ENCODE measurements around the gene SNX13.

The SNX13 gene

DNA sequence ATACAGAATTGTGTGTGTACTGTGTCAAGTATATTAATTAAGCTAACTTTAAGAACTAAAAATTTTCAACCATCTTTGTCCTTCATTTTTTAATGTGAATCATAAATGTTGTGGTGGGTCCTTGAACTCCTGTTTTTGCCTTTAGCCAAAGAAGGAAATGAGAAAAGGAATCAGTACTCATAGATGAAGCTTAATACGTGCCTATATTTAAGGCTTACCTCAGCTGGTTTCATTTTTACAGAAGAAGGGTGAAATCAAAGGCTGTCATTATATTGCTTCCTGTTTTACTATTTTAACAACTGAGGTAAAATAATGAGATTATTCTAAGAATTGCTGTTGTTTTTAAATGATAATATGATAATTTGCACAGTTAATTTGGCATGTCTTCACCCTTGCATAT, 6.3 kb upstream of the SNX13 start:
- no peak for DNase-seq (ENCODE audit: low read depth in 4 of 4, low spot score in 1 of 4)

DNA sequence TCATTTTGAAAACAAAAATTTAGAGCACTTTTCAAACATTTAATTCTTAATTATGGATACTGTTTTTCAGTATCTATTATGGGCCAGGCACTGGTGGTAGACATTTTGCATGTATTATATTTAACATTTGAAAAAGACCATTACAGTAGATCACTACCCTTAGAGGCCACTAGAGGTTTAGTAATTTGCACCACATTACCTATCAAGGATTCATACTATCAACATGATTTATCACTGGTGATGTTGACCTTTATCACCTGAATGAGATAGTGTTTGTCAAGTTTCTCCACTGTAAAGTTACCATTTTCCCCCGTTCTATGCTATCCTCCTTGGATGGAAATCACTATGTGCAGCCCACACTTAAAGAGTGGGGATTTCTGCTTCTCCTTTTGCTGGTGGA, 4.4 kb upstream of the SNX13 start:
- no peak for DNase-seq (ENCODE audit: low read depth in 4 of 4, low spot score in 1 of 4)

DNA sequence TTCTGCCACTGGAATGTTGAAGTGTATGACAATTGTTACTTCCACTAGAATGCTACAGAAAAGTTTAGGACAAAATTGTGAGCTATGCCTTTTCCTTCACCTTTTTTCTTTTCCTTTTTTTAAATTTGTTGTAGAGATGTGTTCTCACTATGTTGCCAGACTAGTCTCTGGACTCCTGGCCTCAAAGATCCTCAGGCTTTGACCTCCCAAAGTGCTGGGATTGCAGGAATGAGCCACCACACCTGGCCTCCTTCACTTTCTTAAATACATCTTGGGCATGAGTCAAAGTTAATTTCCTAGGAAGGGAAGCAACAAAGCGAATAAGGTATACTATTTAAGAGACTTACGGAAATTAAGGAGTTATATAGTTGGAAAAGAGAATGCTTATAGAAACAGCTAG, 2.7 kb upstream of the SNX13 start:
- DNase-seq (ENCODE audit: low read depth in 4 of 4, low spot score in 1 of 4), result no peak

DNA sequence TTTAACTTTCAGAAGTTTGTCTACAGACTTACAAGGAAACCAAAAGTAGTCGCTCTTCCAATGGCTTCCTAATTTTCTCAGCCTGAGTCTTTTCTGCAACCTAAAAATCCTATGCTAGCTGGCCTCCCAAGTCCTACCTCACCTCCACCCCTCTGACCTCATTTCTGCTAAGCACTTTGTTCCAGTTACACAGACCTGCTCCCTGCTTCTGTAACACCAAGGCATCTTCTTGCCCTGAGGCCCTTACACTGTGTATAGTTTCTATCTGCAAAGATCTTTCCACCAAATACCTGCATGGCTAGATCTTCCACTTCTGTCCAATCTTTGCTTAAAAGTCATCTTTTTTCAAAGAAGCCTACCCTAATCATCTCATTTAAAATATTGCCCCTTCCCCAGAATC, 1.9 kb upstream of the SNX13 start:
- no peak for DNase-seq (ENCODE audit: low read depth in 4 of 4, low spot score in 1 of 4)

DNA sequence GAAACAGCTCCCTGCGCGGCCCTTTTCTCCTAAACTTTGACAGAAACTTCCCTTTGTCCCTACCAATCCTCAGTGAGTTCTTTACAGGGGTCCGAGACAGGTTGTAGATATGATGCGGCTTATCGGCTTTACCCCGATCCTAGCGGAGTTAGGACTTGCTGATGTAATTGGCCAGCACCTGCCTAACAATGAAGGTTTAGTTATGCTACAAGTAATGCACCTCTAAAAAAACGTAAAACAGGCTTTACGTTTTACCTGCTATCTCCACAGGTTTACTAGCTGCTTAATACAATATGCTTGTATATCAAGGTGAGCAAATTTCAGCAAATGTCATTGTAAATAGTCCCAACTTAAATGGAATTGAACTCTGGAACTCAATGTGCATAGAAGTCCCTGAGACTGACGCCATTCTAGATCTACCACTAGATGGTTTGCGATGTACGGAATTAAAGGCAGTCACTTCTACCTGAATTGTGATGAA, 697 bp upstream of the SNX13 start:
- no peak for DNase-seq (ENCODE audit: low read depth in 4 of 4, low spot score in 1 of 4)

DNA sequence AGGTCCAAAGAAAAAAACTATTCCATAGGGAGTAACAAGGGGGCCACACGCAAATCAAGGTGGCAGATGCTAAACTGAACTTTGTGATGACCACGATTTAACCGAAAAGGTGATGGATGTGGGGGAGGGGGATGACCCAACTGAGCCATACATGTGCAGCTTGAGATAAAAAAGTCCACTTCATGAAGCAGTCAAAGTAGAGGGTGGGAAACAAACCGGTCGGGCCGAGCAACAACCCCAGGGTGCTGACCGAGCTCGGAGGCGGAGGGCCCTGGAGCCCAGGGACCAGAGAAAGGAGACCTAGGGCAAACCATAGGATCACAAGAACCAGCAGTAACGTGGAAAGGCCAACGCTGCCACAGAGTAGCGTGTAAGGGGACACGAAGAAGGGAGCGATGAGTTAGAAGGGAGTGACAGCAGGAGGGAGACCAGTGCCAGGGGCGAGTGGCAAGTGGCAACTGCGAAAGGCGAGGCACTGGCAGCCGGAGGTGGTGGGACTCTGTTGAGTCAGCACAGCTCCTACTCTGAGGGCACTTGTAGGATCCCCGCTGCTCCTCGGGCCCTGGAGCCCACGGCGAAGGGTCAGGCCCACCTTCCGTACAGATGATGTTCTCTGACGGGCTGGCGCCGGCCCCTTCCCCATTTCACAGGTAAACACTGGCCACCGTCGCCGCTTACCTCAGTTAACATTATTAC, 540 bp downstream of the SNX13 start:
- peak in 3 of 4 experiments; percentile 18 to 28 (median 19) for DNase-seq (ENCODE audit: low read depth in 4 of 4, low spot score in 1 of 4)

DNA sequence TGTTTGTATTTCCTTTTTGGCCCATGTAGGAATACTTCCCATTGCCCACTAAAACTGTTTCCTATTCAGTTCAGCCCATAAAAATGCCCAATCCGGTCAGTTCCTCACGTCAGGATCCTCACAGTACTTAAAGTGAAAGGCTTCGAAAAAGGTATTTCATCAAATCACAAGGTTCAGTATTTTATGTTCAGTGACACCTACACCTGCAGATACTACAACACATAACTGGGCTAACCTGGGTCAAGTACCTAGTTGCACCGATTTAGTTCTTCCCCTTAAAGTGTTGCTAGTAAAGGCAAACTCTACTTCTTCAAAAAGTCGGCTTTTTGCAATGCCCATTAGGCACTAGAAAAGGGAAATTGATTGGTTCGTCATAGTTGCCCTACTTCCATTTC, 1.1 kb downstream of the SNX13 start:
- no peak for DNase-seq (ENCODE audit: low read depth in 4 of 4, low spot score in 1 of 4)

DNA sequence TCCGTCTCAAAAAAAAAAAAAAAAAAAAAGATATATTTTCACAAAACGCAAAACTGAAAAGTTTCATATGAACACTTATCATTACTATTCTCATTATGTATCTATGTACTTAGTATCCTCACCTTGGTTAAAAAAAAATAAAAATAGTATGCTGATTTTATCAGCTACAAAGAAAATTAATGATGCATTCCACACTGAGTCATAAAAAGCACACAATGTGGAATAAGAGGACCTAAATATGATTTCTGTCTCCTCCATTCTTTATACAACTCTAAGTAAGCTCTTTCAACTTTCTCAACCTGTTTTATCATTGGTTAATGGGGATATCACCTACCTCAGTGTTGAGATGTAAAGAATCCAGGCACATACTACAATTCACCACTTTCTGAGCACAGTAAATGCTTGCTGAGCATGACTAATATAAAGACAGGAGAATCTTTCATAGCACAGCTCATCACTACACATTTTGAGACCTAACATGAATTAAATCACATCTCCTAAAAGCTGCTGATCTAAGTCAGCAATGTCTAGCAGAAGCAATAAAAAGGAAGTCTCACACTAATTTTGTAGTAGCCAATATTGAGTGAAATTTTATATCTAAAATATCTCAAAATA, 2.7 kb downstream of the SNX13 start:
- DNase-seq (ENCODE audit: low read depth in 4 of 4, low spot score in 1 of 4), result no peak

DNA sequence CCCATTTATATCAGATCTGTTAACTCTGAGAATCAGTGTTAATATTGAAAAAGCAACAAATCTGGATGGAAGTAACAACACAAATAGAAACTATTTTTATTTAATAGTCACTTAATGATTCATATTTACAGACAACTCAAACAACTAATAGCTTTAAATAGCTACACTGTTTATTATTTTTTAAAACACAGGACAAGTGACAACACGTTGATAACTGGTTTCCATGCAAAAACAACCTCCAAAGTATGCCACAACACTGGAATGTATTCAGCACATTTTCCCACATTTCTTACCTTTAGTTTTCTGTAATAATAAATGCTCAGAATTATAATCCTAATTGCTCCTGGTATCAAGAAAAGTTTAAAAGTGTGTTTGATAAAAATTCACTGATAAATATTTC, 4.0 kb downstream of the SNX13 start:
- DNase-seq (ENCODE audit: low read depth in 4 of 4, low spot score in 1 of 4), result no peak

DNA sequence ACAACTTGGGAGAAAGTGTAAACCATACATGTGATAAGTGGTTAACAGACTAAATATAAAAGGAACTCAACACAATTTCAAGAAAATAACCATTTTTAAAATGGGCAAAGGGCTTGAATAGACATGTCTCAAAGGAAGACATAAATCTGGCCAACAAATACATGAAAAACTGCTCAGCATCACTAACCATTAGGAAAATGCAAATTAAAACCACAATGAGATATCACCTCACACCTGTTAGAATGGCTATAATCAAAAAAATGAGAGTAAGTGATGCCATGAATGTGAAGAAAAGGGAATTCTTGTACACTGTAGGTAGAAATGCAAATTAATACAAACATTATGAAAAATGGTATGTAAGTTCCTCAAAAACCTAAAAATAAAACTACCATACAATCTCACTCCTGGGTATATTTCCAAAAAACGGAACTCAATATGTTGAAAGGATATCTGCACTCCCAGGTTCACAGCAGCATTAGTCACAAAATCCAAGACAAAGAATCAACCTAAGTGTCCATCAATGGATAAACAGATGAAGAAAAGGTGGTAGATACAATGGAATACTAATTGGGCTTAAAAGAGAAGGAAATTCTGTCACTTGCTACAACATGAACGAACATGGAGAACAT, 5.6 kb downstream of the SNX13 start:
- no peak for DNase-seq (ENCODE audit: low read depth in 4 of 4, low spot score in 1 of 4)

DNA sequence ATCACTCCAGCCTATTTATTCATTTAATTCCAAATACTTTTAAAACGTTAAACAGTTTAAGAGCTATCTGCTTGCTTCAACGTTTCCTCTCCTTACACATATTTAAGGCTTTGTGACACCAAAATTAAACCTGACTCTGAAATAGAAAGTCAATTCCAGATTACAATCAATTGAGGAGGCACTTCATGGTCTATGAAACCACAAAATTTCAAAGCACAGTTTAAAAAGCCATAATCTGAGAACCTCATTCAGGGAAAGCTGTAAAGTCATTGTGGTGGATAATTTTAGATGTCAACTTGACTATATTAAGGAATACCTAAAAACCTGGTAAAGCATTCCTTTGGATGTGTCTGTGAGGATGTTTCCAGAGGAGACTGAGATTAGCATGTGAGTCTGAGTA, 6.2 kb downstream of the SNX13 start:
- DNase-seq (ENCODE audit: low read depth in 4 of 4, low spot score in 1 of 4), result no peak

DNA sequence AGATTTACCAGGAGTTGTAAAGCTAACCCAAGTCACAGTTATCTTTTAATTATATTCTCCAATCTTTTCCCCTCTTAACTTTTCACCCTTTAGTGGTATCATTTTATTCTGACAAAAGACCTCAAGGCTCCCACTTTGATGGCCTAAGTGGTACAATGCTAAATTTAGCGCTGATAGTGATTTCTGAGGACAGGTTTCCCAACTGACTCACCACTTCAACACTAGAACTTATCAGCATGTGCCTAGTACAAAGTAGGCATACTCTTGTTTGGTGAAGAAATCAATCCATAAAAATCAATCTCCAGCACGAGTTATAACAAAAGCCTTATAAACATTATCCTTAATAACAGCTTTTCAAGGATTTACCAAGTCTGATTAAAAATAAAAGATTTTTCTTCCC, 7.5 kb downstream of the SNX13 start:
- DNase-seq (ENCODE audit: low read depth in 4 of 4, low spot score in 1 of 4), result no peak

DNA sequence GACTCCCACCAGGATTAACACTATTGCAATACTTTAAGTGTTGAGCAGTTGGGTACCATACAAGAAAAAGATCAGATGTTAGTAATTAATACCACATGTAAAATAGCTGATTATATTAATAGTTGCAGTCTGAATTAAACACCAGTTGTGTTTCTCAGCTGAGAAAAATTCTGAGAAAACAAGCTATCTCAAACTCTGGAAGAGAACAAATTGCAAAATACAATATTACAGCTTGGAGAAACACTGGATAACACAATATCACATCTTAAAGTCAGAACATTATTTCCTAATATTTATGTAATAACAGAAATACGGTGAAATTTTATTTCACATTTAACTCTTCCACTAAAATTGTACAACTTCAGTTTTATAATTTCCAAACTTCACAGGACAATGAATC, 9.2 kb downstream of the SNX13 start:
- DNase-seq (ENCODE audit: low read depth in 4 of 4, low spot score in 1 of 4), result no peak

DNA sequence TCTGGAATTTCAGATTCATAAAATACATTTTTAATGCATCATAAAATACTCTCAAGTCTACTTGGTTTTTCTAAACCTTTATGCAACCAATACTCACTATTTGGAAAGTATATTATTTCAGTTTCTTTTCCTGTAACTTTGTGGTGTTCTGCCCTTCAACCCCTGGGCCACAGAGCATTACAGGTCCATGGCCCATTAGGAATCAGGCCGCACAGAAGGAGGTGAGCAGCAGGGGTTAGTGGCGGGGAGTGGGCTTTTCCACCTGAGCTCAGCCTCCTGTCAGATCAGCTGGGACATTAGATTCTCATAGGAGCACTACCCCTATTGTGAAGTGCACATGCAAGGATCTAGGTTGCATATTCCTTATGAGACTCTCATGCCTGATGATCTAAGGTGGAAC, 9.7 kb downstream of the SNX13 start:
- no peak for DNase-seq (ENCODE audit: low read depth in 4 of 4, low spot score in 1 of 4)

DNA sequence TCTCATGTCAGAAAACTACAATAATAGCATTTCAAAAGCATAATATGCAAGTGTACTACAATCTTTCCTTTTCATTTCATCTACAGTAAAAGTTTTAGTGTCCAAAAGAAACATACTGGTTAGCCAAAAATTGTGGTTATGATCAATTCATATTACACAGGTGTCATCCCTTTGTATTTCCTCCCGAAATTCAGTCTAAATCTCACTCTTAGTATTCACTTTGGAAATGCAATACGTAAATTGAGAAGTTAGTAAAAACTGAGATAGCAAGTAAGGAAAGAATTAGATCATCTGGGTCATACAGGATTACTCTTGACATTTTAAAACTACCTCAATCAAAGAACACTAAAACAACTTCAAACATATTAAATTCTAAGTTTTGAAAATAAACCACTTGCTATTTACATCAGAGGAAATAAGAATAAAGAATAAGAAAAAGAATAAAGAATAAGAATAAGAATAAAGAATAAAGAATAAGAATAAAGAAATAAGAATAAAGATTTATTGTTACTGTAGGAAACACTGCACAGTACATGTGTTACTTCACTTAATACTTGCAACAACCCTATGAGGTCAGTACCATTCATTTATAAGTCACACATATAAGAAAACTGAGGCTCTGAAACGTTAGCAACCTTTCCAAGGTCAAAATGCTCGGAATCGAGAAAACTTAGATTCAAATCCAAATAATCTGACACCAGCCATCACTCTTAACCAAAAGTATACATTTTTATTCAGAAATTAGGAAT, 10.5 kb downstream of the SNX13 start:
- no peak for DNase-seq (ENCODE audit: low read depth in 4 of 4, low spot score in 1 of 4)

DNA sequence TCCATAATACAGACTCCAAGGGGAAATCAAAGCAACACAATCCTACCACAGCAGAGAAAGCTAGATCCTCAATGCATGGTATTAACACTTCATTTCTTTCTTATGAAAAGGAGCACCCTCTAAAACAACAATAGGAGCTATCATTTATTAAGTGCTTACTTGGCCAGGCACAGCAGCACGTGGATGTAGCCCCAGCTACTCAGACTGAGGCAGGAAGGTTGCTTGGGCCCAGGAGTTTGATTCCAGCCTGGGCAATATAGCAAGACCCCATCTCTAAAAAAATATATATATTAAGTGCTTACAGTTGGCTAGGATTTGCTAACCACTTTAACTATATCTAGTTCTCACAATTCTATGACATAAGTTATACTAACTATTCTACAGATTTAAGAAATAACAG, 12.2 kb downstream of the SNX13 start:
- DNase-seq (ENCODE audit: low read depth in 4 of 4, low spot score in 1 of 4), result no peak

DNA sequence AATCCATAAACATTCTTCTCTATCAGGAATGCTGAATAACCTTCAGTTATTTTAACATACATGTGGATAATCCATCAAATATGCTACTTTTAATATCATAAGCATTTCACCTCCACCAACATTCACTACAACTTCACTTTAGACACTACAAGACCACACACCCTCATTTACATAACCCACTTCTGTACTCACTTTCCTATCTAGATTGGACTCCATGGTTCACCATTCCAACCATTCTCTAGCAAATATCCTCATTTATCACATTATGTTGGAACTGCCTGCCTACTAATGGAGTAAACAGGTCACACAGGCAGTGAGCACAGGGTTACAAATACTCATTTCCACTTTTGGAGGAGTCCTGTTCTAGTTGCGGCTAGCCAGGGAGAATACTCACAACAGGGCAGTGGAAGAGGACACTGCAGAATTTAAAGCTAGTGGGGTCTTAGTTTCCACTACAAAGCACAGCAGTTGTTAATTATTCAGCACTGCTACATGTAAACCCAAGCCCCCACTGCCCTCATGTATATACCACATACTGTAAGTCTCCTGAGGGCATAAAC, 18.4 kb downstream of the SNX13 start:
- no peak for DNase-seq (ENCODE audit: low read depth in 4 of 4, low spot score in 1 of 4)

DNA sequence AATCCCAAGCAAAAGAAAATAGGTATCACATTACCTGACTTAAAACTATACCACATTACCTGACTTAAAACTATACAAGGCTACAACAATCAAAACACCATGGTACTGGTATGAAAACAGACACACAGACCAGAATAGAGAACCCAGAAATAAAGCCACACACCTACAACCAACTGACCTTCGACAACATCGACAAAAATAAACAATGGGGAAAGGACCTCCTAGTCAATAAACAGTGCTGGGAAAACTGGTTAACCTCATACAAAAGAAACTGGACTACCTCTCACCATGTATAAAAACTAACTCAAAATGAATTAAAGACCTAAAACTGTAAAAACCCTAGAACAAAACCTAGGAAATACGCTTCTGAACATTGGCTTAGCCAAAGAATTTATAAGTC, 22.5 kb downstream of the SNX13 start:
- DNase-seq (ENCODE audit: low read depth in 4 of 4, low spot score in 1 of 4), result no peak

DNA sequence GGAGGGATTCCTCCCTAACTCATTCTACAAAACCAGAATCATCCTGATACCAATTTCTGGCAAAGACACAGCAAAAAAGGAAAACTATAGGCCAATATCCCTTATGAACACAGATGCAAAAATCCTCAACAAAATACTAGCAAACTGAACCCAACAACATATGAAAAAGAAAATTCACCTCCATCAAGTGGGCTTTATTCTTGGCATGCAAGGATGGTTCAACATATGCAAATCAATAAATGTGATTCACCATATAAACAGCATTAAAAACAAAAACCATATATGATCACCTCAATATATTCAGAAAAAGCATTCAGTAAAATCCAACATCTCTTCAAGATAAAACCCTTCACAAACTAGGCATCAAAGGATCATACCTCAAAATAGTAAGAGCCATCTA, 23.5 kb downstream of the SNX13 start:
- no peak for DNase-seq (ENCODE audit: low read depth in 4 of 4, low spot score in 1 of 4)

DNA sequence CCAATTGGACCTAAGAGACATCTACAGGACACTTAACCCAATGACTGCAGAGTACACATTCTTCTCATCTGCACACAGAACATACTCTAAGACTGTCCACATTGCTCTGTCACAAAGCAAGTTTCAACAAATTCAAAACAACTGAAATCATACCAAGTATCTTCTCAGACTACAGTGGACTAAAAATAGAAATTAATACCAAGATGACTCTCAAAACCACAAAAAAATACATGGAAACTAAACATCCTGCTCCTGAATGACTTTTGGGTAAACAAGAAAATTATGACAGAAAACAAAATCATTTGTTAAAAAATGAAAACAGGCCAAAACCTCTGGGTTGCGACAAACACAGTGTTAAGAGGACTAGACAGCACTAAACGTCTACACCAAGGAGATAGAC, 24.5 kb downstream of the SNX13 start:
- DNase-seq (ENCODE audit: low read depth in 4 of 4, low spot score in 1 of 4), result no peak

DNA sequence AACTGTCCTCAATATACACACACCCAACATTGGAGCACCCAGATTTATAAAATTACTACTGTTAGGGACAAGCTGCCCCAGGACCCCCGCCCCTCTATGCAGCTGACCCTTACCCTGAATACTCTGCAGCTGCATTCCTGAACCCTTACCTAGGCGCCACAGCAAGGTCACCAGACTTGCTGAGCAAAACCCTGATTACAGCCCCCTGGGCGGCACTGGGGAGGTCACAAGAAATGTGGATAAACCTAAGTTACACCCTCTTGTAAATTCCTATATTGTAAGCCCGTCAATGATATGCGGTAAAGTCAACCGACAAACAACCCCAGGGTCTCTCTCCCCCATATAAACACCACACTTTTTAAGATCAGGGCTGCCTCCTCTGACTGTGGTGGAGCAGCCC, 25.1 kb downstream of the SNX13 start:
- no peak for DNase-seq (ENCODE audit: low read depth in 4 of 4, low spot score in 1 of 4)

DNA sequence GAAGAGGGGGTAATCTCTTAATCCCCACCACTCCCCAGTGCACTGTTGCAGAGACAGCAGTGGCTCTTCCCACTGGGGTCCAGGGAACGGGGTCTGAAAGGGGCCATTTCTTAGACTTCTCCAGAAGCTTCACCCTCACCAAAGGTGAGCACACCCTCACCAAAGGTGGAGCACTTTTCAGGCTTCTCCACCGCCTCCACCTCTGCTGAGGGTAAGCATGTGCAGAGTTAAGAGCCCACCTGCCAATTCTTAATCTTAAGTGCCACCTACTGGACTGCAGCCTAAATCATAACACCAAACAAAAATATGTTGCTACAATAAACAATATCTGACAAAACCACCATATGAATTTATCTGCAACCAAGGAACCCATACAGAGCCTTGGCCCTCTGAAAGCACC, 27.0 kb downstream of the SNX13 start:
- no peak for DNase-seq (ENCODE audit: low read depth in 4 of 4, low spot score in 1 of 4)
